ENCODE results near the gene OSM. TPM values are rescaled to one million over a fixed set of nuclear protein-coding genes. Genes with fewer than 3 reads are reported as not detected.
"Not testable (repeated sequence)": the region's sequence is repeated elsewhere in the genome, so short reads cannot be mapped to it uniquely, and the experiment has no call there.

Gene OSM
- total RNA-seq, 1 experiment from 2014 or later, result not detected

GRCh38 chr22:30227438-30228228 is 39.0 kb downstream of the OSM start:
- no peak for DNase-seq (ENCODE audit: low read depth)

- DNase-seq (ENCODE audit: low read depth), result peak; percentile 93
These were observed 40.3 kb downstream of the OSM start for GRCh38 chr22:30226192-30226832.

DNA sequence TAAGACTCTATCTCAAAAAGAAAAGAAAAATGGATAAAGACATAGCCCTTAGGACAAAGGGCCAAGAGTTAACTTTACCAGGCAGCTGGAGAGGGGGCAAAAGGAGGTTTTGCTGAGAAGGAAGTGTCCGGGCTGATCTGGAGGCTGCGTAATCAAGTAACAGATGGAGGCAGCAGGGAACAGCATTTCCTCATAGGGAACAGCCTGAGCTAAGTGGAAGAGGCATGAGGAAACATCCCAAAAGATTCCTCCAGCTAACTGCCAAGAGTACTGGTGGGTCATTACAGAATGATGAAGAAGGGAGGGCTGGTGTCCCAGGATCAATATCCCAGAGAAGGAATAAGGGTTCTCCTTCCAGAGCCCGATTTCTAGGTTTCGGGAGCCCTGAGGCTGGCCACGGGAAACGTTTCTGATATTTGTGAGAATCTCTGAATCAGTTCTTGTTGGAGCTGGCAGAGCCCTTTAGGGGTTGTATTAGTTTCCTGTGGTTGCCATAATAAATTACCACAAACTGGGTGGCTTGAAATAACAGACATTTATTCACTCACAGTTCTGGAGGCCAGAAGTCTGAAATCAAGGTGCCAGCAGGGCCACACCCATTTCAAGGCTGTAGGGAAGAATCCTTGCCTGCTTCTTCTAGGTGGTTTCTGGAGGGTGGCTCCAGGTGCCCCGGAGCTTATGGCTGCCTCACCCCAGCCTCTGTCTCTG is 41.3 kb downstream of the OSM start:
- DNase-seq (ENCODE audit: low read depth), result peak; percentile 47

GRCh38 chr22:30224161-30224857 is 42.3 kb downstream of the OSM start:
- DNase-seq (ENCODE audit: low read depth), result peak; percentile 82

GRCh38 chr22:30223303-30223702 is 43.3 kb downstream of the OSM start:
- DNase-seq (ENCODE audit: low read depth), result peak; percentile 55

DNA sequence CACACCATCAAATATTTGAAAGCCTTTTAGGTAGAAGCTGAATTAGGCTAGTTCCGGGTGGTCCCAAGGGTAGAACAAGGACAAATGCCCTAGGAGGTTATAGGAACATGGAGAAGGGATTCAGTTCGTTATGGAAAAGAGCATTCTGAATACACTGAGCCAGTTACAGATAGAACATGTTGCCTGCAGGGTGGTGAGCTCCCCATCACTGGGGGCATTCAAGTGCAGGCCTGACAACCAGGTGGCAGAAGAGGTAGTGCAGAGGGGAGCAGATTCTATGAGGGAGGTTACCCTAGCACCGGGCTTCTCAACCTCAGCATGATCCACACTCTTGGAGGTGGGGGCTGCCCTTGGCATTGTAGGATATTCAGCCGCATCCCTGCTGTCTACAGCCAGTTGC is 44.3 kb downstream of the OSM start:
- DNase-seq (ENCODE audit: low read depth), result no peak

GRCh38 chr22:30221121-30221992 is 45.3 kb downstream of the OSM start:
- no peak for DNase-seq (ENCODE audit: low read depth)

DNA sequence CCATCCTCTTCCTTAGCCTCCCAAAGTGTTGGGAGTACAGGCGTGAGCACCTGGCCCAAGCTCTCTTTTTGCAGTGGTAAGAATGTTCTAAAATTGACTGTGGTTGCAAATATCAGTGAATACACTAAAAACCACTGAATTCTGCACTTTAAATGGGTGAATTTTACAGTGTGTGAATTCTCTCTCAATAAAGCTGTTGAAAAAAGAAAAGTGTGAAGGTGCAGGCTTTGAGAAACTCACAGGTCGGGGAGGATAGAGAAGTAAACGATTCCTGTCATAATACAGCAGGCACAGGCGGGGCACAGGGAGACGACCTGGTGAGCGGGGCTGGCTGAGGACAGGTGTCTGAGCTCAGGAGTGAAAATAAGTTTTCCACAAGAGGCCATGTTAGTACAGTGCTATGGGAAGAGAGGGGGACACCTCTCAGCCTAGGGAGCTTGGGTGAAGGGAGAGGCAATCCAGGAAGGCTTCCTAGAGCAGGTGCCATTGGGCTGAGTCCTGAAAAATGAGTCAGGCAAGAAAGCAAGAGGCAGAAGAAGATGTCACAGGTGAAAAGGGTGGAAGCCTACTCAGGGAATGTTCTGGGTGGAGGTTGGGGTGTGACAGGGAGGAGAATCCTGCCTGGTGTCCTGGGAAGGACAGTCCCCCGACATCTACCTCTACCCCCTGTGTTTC is 46.2 kb downstream of the OSM start:
- DNase-seq (ENCODE audit: low read depth), result no peak

- no peak for DNase-seq (ENCODE audit: low read depth)
These were observed 46.9 kb downstream of the OSM start for GRCh38 chr22:30219668-30220278.

DNA sequence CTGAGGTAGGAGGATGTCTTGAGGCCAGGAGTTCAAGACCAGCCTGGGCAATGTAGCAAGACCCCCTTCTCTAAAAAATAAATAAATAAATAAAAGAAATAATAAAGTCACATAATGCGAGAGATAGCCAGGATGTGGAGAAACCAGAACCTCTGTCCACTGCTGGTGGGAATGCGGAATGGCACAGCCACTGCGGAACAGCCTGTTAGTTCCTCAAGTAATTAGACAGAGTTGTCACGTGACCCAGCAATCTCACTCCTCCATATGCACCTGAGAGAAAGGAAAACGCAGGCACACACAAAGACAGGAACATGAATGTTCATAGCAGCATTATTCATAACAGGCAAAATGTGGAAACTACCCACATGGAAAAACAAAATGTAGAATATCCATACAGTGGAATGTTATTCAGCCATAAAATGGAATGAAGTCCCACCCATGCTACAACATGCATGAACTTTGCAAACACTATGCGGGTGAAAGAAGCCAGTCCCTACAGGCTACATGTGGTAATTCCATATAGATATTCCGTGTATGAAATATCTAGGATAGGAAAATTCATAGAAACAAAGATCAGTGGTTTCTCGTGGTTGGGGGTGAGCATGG is 47.5 kb downstream of the OSM start:
- DNase-seq (ENCODE audit: low read depth), result no peak

GRCh38 chr22:30217698-30218560 is 48.7 kb downstream of the OSM start:
- DNase-seq (ENCODE audit: low read depth), result peak; percentile 46

- DNase-seq (ENCODE audit: low read depth), result no peak
These were observed 49.9 kb downstream of the OSM start for GRCh38 chr22:30216710-30217109.

DNA sequence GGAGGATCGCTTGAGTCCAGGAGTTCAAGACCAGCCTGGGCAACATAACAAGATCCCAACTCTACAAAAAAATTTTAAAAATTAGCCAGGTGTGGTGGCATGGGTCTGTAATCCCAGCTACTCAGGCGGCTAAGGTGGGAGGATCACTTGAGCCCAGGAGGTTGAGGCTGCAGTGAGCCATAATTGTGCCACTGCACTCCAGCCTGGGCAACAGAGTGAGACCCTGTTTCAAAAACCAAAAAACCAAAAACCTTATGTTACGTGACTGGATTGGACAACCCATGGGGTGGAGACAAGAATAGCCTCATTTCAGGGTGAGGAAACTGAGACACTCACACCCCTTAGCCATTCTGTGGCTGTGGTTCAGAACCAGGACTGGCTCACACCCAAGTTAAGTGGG is 50.4 kb downstream of the OSM start:
- not testable (repeated sequence) for DNase-seq (ENCODE audit: low read depth)

- no peak for DNase-seq (ENCODE audit: low read depth)
These were observed 51.8 kb downstream of the OSM start for GRCh38 chr22:30214703-30215407.

DNA sequence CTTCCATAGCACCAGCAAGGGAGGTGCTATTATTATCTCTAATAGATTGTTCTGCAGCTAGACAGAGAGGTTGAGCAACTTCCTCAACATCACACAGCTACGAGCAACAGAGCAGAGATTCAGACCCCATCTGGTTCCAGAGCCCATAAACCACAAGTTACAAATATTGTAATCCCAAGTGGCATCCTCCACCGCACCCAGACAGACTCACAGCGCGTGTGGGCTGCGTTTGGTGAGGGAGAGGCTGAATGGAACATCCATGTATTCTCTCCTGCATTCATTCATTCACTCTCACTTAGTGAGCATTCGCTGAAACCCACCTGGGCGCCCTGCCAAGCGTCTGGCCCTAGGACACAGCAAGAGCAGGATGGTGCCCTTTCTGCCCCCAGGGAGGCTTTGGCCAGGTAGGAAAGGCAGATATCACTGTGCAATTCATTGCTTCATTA is 53.6 kb downstream of the OSM start:
- peak; percentile 85 for DNase-seq (ENCODE audit: low read depth)
